HS-27A (cell line): ENCODE data around the gene TTC34.
"Not testable (repeated sequence)": the region's sequence is repeated elsewhere in the genome, so short reads cannot be mapped to it uniquely, and the experiment has no call there.

Experiments used
- DNase-seq: peaks from one replicate; pipeline ENCODE4 v3.0.0-alpha.2; 2012; ENCODE audit warnings: low read depth, missing footprints

Gene TTC34

DNA sequence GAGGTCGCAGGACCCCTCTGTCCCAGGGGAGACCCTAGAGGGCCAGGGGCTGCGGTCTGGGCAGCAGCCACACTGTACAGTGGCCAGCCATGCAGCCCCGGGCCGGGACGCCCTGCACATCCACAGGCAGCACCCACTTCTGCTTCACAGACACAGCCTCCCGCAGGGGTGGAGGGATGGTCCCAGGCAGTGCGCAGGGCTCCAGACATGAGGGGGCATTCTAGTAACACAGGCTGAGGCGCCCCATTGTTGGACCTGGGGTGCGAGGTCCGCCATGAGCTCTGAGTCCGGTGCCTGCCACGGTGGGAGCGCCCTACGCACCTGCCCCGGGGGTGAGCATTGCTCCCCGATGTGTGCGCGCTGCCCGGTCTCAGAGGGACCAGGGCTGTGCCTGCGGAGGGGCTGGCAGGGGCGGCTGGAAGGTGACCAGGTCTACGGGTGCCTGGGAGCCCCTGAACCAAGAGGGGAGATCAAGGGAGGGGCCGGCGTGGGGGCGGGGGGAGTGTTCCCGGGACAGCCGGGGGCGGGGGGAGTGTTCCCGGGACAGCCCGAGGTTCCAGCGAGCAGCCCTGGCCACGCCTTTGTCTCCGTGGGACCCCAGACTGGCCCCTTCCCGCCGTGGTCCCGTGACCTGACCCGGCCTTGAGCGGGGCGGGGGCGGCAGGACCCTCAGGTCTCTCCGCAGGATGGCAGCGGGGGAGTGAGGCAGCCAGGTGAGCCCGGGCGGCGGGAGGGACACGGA is 173.1 kb downstream of the TTC34 start:
- no peak for DNase-seq

- DNase-seq = no peak
These were observed 173.7 kb downstream of the TTC34 start for GRCh38 chr1:2627746-2628145.

DNA sequence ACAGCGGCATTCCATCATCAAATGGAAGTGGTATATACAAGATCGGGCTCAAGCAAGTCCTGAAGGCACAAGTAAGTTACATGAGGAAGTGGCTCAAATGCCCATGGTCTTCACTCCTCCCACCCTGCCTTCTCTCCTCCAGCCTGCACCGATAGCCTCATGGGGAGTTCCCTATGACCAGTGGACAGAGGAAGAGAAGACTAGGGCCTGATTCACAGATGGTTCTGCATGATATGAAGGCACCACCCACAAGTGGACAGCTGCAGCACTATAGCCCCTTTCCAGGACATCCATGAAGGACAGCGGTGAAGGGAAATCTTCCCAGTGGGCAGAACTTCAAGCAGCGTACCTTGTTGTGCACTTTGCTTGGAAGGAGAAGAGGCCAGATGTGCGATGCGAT is 175.7 kb downstream of the TTC34 start:
- DNase-seq = not testable (repeated sequence)

DNA sequence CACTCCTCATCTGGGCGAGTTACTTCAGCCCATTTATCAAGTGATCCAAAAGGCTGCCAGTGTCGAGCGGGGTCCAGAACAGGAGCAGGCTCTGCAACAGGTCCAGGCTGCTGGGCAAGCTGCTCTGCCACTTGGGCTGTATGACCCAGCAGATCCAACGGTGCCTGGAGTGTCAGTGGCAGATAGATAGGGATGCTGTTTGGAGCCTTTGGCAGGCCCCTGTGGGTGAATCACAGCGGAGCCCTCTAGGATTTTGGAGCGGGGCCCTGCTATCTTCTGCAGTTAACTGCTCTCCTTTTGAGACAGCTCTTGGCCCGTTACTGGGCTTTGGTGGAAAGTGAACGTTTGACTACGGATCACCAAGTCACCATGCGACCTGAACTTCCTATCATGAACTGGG is 176.2 kb downstream of the TTC34 start:
- DNase-seq = no peak

DNA sequence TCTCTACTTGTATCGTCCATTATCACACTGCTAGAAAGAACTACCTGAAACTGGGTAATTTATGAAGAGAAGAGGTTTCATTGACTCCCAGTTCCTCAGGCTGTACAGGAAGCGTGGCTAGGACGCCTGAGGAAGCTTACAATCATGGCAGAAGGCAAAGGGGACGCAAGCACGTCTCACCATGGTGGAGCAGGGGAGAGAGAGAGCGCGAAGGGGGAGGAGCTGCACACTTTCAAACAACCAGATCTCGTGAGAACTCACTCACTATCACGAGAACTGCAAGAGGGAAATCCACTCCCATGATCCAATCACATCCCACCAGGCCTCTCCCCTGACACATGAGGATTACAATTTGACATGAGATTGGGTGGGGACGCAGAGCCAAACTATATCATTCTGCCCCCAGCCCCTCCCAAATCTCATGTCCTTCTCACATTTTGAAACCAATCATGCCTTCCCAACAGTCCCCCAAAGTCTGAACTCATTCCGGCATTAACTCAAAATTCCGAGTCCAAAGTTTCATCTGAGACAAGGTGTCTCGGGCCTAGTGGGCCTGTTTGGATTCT is 176.7 kb downstream of the TTC34 start:
- DNase-seq = no peak

DNA sequence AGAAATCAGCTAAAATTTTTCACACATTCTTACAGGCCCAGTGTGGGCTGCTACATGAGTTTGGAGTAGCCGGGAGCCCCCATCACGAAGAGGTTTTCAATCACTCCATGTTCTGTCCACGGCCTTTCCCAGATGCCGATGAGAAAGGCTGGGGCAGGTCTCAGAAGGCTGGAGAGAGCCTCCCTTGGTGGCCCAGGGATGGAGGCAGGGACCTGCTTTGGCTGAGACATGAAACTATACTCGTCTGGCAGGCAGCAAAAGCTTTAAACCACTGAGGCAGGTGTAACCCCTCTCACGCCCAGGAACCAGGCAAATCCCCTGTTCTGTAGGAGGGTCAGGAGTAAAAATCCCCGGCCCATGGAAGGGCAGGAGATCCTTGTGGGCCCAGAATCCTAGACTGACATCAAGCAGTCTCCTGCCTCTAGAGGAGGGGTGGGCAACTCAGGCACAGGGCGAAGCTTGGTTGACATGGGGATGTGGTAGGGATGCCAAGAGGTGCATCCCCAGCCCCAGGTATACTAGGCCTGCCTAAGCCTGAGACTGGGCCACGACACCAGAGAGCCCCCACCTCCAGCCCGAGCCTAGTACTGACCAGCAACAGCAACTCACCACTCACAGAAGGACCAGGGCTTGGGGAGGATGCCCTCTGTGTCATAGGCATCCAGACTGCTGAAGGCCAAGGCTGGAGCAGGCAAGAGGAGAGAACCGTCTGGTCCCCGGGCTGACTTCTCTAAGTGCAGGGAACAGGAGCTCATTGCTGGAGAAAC is 177.7 kb downstream of the TTC34 start:
- DNase-seq = no peak

DNA sequence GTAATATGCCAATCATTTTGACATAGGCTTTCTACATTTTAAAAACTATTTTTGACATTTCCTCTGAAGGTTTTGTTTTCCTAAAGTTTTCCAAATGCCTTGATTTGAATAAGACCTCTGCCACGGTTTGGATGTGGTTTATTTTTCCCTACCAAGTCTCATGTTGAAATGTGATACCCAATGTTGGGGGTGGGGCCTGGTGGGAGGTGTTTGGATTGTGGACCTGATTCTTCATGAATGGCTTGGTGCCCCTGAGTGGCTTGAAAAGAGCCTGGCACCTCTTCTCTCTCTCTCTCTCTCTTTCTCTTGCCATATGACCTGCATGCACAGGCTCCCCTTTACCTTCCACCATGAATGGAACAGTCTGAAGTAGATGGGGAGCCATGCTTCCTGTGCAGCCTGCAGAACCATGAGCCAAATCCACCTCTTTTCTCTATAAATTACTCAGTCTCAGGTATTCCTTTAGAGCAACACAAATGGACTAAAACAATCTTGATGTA is 183.5 kb downstream of the TTC34 start:
- DNase-seq = no peak

GRCh38 chr1:2614145-2614544 is 187.3 kb downstream of the TTC34 start:
- no peak for DNase-seq

GRCh38 chr1:2612591-2613365 is 188.7 kb downstream of the TTC34 start:
- no peak for DNase-seq

GRCh38 chr1:2611621-2612437 is 189.7 kb downstream of the TTC34 start:
- no peak for DNase-seq

DNA sequence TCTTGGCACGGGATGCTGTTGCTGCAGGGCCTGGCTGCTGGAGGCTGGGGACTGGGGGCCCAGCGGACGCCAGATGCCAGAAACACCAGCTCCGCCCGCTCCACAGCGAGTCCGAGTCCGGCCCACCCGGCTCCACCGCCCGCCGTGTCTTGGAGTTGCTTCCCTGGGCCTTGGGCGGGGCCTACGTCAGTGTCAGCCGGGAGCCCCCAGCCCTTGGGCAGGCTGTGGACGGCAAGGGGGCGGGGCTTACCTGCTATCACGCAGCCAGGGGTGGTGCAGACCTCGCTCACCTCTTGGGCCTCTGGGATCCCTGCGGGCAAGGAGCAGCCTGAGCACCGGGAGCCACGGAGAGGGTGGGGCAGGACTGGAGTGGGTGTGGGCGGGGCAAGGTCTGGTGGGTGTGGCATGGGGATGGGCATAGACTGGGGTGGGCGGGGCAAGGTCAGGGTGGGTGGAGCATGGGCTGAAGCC is 190.4 kb downstream of the TTC34 start:
- no peak for DNase-seq

DNA sequence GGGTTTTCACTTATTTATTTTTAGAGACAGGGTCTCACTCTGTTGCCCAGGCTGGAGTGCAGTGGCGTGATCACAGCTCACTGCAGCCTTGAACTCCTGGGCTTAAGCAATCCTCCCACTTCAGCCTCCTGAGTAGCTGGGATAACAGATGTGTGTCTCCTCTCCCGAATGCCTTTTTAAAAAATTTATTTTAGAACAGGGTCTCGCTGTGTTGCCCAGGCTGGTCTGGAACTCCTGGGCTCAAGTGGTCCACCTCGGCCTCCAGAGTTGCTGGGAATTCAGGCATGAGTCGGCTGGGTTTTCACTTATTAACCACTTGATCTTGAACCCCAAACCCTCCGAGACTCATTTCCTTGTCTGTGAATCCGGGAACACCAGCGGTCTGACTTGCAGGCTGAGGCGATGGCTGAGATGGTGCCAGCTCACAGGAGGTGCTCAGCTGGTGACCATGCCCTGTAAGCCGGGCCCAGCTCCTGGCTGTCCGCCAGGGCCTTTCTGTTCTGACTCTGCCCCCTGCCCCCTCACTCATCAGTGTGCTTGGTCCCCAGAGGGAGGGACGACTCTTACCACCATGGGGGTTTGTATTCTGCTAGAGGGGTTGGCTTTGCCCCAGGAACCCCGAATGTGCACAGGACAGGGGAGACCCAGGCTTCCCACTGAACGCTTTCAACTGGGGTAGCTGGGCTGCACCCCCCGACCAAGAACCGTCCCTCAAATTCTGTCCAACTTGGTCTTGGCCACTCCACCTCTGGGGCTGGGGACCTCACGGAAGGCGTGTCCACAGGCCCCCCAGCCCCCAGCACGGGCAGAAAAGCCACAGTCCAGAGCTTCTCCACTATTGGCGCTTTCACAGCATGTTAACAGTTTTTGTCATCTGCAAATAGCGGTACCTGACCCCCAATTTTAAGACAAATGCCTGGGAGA is 191.2 kb downstream of the TTC34 start:
- DNase-seq = no peak

GRCh38 chr1:2609319-2610035 is 192.0 kb downstream of the TTC34 start:
- no peak for DNase-seq

- DNase-seq = no peak
These were observed 193.8 kb downstream of the TTC34 start for GRCh38 chr1:2607641-2608091.

DNA sequence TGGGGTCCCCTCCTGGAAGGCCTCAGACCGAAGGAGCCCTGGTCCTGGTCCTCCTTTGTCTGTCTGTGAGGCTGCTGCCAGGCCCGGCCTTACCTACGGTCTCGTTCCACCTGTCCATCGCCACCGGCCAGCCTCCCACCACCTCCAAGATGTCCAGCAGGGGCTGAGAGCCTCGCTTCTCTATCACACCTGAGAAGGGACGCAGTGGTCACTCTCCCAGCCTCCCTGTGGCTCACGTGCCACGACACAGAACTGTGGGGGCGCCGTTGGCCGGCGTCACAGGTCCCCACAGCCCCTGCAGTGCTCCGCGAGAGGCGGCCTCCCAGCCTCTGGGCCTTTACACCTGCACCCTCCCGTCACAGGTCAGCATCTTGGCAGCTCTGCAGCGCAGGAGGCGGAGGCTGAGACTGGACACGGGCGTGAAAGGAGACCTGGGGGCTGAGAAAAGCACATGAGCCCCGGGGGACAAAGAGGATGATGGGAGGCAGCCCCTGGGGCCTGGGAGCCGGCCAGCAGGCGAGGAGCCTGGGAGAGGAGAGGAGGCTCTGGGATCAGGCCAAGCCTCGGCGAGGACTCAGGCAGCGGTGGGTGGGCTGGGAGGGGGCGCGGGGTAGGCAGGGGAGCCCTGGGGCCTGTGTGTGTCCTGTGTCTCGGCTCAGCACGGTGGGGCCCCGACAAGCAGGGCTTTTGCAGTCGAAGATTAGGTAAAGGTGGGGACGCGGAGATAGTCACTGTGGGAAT is 194.4 kb downstream of the TTC34 start:
- no peak for DNase-seq

DNA sequence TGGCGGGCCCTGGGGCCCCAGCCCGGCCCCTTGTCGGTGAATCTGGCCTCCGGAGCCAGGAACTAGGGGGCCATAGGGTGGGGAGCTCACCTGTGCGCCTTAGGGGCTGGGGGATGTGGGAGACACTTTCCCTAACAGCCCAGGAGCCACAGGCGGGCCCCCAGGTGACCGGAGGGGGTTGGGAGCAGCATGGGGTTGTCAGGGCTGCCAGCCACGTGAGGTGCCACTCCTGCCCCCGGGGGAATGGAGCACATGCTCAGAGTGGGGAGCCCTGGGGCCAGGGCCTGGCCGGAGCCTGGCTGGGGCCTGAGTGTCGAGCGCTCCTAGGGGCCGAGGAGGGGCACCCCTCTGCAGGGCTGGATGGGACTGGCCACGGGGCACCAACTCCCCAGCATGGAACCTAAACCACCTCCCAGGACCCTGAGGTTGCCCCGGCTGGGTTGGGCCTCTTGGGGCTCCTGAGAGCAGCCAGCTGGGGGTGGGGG is 195.1 kb downstream of the TTC34 start:
- DNase-seq = no peak

DNA sequence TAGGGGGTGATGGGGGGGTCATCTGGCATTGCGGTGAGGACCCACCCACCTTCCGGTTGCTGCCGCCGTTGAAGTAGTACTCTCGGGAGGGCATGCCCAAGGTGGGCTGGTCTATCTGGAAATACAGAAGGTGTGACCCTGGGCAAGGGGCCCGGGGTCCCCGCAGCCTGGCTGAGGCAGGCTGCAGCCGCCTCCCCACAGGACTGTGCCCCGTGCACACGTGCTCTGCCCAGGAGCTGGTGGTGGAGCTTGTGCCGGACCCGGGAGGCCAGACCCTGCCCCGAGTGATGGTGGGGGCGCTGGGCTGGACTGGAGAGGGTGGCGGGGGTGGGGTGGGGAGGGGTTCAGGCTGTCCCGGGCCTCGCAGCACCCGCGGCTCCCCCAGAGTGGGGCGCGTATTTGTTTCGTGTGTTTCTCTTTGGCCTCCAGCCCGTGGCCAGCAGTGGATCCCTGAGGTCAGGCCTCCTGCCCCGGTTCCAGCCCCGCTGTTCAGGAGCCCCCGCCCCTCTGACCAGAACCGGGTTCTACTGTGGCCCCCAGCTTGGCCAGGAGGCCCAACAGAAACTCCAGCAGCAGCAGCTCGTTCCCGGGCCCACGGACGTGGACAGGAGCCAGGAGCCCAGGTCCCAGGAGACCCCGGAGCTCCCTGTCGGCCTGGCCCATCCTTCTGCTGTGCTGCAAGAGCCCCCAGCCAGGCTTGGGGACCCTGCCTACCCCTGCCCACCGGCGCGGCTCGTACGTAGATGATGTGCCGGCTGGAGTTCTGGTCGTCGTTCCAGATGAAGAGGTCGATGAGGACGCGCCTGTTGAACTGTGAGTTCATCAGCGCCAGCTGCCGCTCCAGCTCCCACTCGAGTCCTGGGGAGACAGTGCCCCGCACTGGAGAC is 195.7 kb downstream of the TTC34 start:
- DNase-seq = no peak
